ENCODE measurements around the gene LINGO4. TPM values are rescaled to one million over a fixed set of nuclear protein-coding genes. Genes with fewer than 3 reads are reported as not detected.

LINGO4 gene
- total RNA-seq, 1 experiment from 2014 or later: not detected

- TF ChIP-seq ZNF532 (CRISPR knock-in tag; IDR thresholded peaks at IDR 0.05; ENCODE audit: borderline replicate concordance) (no peak), SOX15 (CRISPR knock-in tag; IDR thresholded peaks at IDR 0.05) (no peak), ATF3 (CRISPR knock-in tag; conservative IDR thresholded peaks at IDR 0.05) (no peak), MAX (CRISPR knock-in tag; IDR thresholded peaks at IDR 0.05) (no peak), CREM (CRISPR knock-in tag; IDR thresholded peaks at IDR 0.05) (0 out of 2 replicates have a peak, but pooled peaks have one; percentile 63), NFYB (CRISPR knock-in tag; conservative IDR thresholded peaks at IDR 0.05; ENCODE audit: low read depth) (no peak), ERG (CRISPR knock-in tag; IDR thresholded peaks at IDR 0.05) (no peak), RORB (CRISPR knock-in tag; IDR thresholded peaks at IDR 0.05) (no peak), NR1H2 (CRISPR knock-in tag; IDR thresholded peaks at IDR 0.05) (no peak), E2F5 (CRISPR knock-in tag; IDR thresholded peaks at IDR 0.05) (0 out of 2 replicates have a peak, but pooled peaks have one; percentile 20), MYBL2 (CRISPR knock-in tag; IDR thresholded peaks at IDR 0.05) (peak; percentile 47; the same call in 1 of the 2 replicates), JAZF1 (CRISPR knock-in tag; IDR thresholded peaks at IDR 0.05) (no peak), FOXJ3 (CRISPR knock-in tag; IDR thresholded peaks at IDR 0.05; ENCODE audit: borderline replicate concordance) (no peak), ETV6 (CRISPR knock-in tag; IDR thresholded peaks at IDR 0.05) (peak; percentile 60; the same call in 1 of the 2 replicates), ZBTB43 (CRISPR knock-in tag; IDR thresholded peaks at IDR 0.05) (no peak), NR3C1 (CRISPR knock-in tag; conservative IDR thresholded peaks at IDR 0.05; ENCODE audit: low read depth) (no peak), ATF2 (CRISPR knock-in tag; IDR thresholded peaks at IDR 0.05; ENCODE audit: borderline replicate concordance, low read depth) (no peak), ZNF425 (CRISPR knock-in tag; conservative IDR thresholded peaks at IDR 0.05) (no peak), FOXP1 (CRISPR knock-in tag; IDR thresholded peaks at IDR 0.05; ENCODE audit: borderline replicate concordance) (peak; percentile 86; the same call in 1 of the 2 replicates), TEAD1 (CRISPR knock-in tag; IDR thresholded peaks at IDR 0.05) (no peak), STAT6 (CRISPR knock-in tag; conservative IDR thresholded peaks at IDR 0.05; ENCODE audit: low read depth) (no peak), JUN (CRISPR knock-in tag; IDR thresholded peaks at IDR 0.05) (no peak)
These were observed 42.0 kb downstream of the LINGO4 start, which contains the start of gene MRPL9 (continued) for GRCh38 chr1:151762941-151763921.
